ACC112 (cell line): ENCODE data around the gene CRYL1.

Experiments used
- H2AFZ ChIP-seq: fragments of 200-600 bp; sonication (generic); one replicate; pipeline ENCODE4 v1.6.0; 2017; ENCODE audit warnings: antibody characterized with exemption, low read length; ENCODE audit not compliant: unreplicated experiment
- H3K27ac ChIP-seq: fragments of 200-600 bp; sonication (generic); 2 replicates; pipeline ENCODE4 v1.5.1; 2014; ENCODE audit warnings: low read depth, mild to moderate bottlenecking, antibody characterized with exemption, low read length, moderate library complexity
- H3K27me3 ChIP-seq: fragments of 200-600 bp; sonication (generic); 2 replicates; pipeline ENCODE4 v1.6.1; 2014; ENCODE audit warnings: mild to moderate bottlenecking, antibody characterized with exemption, low read length, moderate library complexity, mixed read lengths; ENCODE audit not compliant: insufficient read depth
- H3K36me3 ChIP-seq: fragments of 200-600 bp; sonication (generic); 2 replicates; pipeline ENCODE4 v1.6.1; 2016; ENCODE audit warnings: mild to moderate bottlenecking, antibody characterized with exemption, low read length, moderate library complexity, mixed read lengths; ENCODE audit not compliant: insufficient read depth
- H3K4me1 ChIP-seq: fragments of 200-600 bp; sonication (generic); one replicate; pipeline ENCODE4 v1.6.1; 2016; ENCODE audit warnings: low read length, mixed read lengths; ENCODE audit not compliant: insufficient read depth, unreplicated experiment, control insufficient read depth
- H3K4me3 ChIP-seq: fragments of 200-600 bp; sonication (generic); 2 replicates; pipeline ENCODE4 v1.5.1; 2014; ENCODE audit warnings: mild to moderate bottlenecking, low read depth, low read length
- H3K79me2 ChIP-seq: fragments of 200-600 bp; sonication (generic); one replicate; pipeline ENCODE4 v1.6.0; 2016; ENCODE audit warnings: low read length; ENCODE audit not compliant: control insufficient read depth, unreplicated experiment, insufficient read depth

Gene CRYL1

GRCh38 chr13:20525601-20526544 is at the start of gene CRYL1:
Gene CRYL1, minus strand, starts transcription at chr13:20525857. Its CDS starts 63 bp downstream, at chr13:20525794.
- H3K36me3 ChIP-seq, result no peaks in the 10 kb centered on the region
- H3K4me3 ChIP-seq, result peak within 1 kb of the TSS; percentile 86
- H3K4me1 ChIP-seq, result no peaks in the 10 kb centered on the region
- H2AFZ ChIP-seq, result peak within 1 kb of the TSS; percentile 58
- peaks cover 11% of the 10 kb centered on the region for H3K79me2 ChIP-seq
- peak within 1 kb of the TSS; percentile 72 for H3K27ac ChIP-seq
- no peaks in the 10 kb centered on the region for H3K27me3 ChIP-seq

GRCh38 chr13:20573636-20574035 is 48.0 kb upstream of the CRYL1 start:
- Histone ChIP-seq H3K4me3 (no peak overlapping the region), H3K79me2 (no peaks in the 10 kb centered on the region), H2AFZ (no peak overlapping the region), H3K27me3 (no peaks in the 10 kb centered on the region), H3K4me1 (peaks cover 8% of the 10 kb centered on the region), H3K27ac (no peak overlapping the region), H3K36me3 (peaks cover 17% of the 10 kb centered on the region)

- H2AFZ ChIP-seq, result no peak overlapping the region
Observed at GRCh38 chr13:20573186-20573585, 47.5 kb upstream of the CRYL1 start.

GRCh38 chr13:20571676-20572075 is 46.0 kb upstream of the CRYL1 start:
- Histone ChIP-seq H3K27ac (no peak overlapping the region), H3K4me3 (no peak overlapping the region), H2AFZ (no peak overlapping the region), H3K27me3 (no peaks in the 10 kb centered on the region), H3K79me2 (no peaks in the 10 kb centered on the region), H3K36me3 (peaks cover 10% of the 10 kb centered on the region), H3K4me1 (peaks cover 8% of the 10 kb centered on the region)

More at GRCh38 chr13:20573186-20573585, 47.5 kb upstream of the CRYL1 start:
- Histone ChIP-seq H3K36me3 (peaks cover 17% of the 10 kb centered on the region), H3K27ac (no peak overlapping the region), H3K4me1 (peaks cover 8% of the 10 kb centered on the region), H3K79me2 (no peaks in the 10 kb centered on the region), H3K27me3 (no peaks in the 10 kb centered on the region), H3K4me3 (no peak overlapping the region)

GRCh38 chr13:20570517-20570916 is 44.9 kb upstream of the CRYL1 start:
- H3K36me3 ChIP-seq, result peaks cover 6% of the 10 kb centered on the region
- H3K4me3 ChIP-seq, result no peak overlapping the region
- H2AFZ ChIP-seq, result no peak overlapping the region
- peak overlapping the region; percentile 59; the same call in 1 of the 2 replicates for H3K27ac ChIP-seq
- peaks cover 8% of the 10 kb centered on the region for H3K4me1 ChIP-seq
- H3K79me2 ChIP-seq, result no peaks in the 10 kb centered on the region
- no peaks in the 10 kb centered on the region for H3K27me3 ChIP-seq

GRCh38 chr13:20567881-20568528 is 42.3 kb upstream of the CRYL1 start:
- H3K4me1 ChIP-seq, result peaks cover 6% of the 10 kb centered on the region
- H2AFZ ChIP-seq, result peak overlapping the region; percentile 3
- H3K27ac ChIP-seq, result peak overlapping the region; percentile 95
- H3K79me2 ChIP-seq, result no peaks in the 10 kb centered on the region
- H3K36me3 ChIP-seq, result no peaks in the 10 kb centered on the region
- peak overlapping the region; percentile 88 for H3K4me3 ChIP-seq
- no peaks in the 10 kb centered on the region for H3K27me3 ChIP-seq

GRCh38 chr13:20566898-20567874 is 41.5 kb upstream of the CRYL1 start, which contains the start of gene IFT88:
Gene IFT88, plus strand, starts transcription at chr13:20567157. Its CDS starts 7,229 bp downstream, at chr13:20574386.
- no peaks in the 10 kb centered on the region for H3K27me3 ChIP-seq
- H3K4me3 ChIP-seq, result peak within 1 kb of the TSS; percentile 88
- H2AFZ ChIP-seq, result peak within 1 kb of the TSS; percentile 67

GRCh38 chr13:20566468-20566897 is 40.8 kb upstream of the CRYL1 start:
- H3K4me3 ChIP-seq, result peak overlapping the region; percentile 88
- peak overlapping the region; percentile 67 for H2AFZ ChIP-seq
- peak overlapping the region; percentile 95 for H3K27ac ChIP-seq
- H3K27me3 ChIP-seq, result no peaks in the 10 kb centered on the region
- H3K79me2 ChIP-seq, result no peaks in the 10 kb centered on the region
- H3K36me3 ChIP-seq, result no peaks in the 10 kb centered on the region
- H3K4me1 ChIP-seq, result peaks cover 6% of the 10 kb centered on the region

More at GRCh38 chr13:20566898-20567874, 41.5 kb upstream of the CRYL1 start, which contains the start of gene IFT88:
- H3K36me3 ChIP-seq, result no peaks in the 10 kb centered on the region
- peaks cover 6% of the 10 kb centered on the region for H3K4me1 ChIP-seq
- H3K79me2 ChIP-seq, result no peaks in the 10 kb centered on the region
- peak within 1 kb of the TSS; percentile 95 for H3K27ac ChIP-seq

GRCh38 chr13:20565115-20565736 is 39.6 kb upstream of the CRYL1 start:
- H3K36me3 ChIP-seq, result no peaks in the 10 kb centered on the region
- no peak overlapping the region for H3K27ac ChIP-seq
- H3K4me1 ChIP-seq, result peaks cover 2% of the 10 kb centered on the region
- H3K27me3 ChIP-seq, result no peaks in the 10 kb centered on the region
- H3K79me2 ChIP-seq, result no peaks in the 10 kb centered on the region
- no peak overlapping the region for H2AFZ ChIP-seq
- H3K4me3 ChIP-seq, result no peak overlapping the region
